Activated CD8-positive, alpha-beta memory T cell treated with anti-CD3 and anti-CD28 coated beads, Interleukin-2, amount 50 U/mL, for 48 hours (primary cell): Measurements from ENCODE around the gene LHFPL2.

ENCODE experiments used
- DNase-seq: peaks from one replicate; pipeline ENCODE4 v3.0.0-alpha.2; 2020

The LHFPL2 gene

DNA sequence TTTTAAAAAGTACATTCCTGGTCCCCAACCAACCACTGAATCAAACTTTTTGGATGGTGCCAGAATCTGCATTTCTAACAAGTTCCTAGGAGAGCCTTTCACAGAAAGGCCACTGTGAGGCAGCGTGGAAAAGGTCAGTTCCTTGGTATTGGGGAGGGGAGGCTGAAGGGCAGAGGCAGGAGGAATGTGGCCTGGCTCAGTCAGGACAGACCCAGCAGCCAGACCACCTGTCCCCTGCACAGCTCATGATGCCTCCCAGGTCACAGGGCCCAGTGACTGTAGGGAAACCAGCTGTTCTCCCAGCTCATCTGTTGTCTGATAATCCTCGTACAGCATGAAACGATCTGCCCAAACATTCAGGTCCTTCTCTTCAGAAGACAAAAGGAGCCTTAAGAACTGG lies 132.9 kb downstream of the LHFPL2 start:
- no peak for DNase-seq

DNA sequence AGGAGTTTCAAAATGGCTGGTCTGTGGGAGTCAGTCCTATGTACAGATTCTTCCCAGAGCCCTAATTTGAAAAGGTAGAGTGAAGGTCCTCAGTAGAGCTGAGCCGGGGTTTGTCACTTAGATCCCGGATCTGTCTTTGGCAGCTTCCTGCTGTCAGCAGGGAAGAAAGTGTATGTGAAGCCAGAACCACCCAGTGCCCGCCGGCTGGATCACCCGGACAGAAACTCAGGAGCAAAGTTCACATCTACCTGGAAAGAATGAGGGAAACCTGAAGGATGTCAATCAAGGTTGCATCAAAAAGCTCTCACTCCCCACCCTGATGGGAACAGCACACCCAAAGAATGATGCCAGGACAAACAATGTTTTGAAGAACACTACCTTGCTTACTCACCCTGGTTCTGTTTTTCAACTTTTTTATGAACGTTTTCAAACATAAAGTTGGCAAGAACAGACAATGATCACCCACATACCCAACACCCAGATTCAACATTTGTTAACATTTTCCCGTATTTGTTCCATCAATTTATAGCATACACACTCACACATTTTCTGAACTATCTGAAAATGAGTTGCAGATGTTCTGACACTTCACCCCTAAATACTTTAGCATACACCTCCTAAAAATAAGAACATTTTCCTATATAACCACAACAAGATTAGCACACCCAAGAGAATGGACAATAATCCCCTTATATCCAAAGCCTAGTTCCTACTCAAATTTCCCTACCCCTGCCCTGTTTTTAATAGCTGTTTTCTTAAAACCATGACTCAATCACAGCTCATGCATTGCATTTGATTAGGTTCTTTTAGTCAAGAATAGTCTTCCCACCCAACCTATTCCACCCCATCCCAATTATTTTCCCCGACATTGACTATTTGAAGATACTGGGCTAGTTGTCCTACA lies 133.9 kb downstream of the LHFPL2 start:
- no peak for DNase-seq

DNA sequence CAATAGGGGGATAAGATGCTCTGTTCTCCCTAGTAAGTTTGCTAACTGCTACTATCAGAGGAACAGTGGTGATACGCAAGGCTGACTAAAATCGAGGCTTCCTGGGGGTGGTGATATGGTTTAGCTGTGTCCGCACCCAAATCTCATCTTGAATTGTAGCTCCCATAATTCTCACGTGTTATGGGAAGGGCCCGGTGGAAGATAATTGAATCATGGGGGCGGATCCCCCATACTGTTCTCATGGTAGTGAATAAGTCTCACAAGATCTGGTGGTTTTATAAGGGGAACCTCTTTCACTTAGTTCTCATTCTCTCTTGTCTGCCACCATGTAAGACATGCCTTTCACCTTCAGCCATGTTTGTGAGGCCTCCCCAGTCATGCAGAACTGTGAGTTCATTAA lies 135.1 kb downstream of the LHFPL2 start:
- no peak for DNase-seq

DNA sequence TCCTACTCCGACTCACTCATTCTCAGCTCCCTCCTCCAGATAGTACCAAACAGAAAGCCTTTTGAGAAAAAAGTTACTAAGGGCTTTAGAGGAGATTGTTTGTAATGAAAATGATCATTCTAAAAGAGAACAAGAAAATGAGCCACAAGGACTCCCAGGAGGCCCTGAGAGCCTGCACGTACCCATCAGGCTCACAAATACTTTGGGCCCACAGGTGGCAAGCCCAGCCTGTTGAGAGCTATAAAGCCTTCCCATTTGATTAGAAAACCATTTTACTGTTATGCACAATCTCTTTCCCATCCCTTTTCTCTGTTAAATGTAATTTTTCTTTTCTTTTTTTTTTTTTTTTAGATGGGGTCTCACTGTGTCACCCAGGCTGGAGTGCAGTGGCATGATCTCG lies 136.1 kb downstream of the LHFPL2 start:
- no peak for DNase-seq

DNA sequence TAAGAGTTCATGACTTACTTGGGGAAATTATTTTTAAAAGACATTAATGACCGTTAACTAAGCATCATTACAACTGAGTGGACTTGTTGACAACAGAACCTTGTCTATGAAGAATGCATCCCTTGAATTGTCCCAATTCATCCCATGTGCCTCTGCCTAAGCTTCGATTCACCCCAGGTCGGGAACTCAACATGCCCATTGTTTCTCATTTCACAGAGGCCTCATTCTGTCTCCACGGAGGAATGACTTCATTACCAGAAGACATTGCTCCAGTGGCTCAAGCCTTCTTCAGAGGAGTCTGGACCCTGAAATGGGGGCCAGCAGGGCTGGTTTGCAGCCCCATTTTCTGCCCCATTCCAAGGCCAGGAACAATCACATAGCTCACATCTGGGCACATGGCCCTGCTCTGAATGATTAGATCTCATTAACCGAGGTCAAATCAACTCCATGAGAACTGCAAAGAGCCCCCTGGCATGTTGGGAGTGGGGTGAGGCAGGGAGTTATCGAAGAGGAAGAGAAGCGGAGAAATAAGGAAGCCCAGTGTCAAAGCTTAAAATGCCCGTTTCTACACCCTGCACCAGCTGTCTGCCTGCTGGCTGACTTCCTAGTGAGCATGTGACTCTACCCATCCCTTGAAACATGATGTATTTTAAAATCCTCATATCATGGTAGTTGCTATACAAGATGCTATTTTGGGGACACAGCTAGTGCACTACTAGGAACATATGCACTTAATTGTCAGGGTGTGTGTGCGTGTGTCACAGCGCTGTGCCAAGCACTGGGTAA lies 137.3 kb downstream of the LHFPL2 start:
- no peak for DNase-seq

DNA sequence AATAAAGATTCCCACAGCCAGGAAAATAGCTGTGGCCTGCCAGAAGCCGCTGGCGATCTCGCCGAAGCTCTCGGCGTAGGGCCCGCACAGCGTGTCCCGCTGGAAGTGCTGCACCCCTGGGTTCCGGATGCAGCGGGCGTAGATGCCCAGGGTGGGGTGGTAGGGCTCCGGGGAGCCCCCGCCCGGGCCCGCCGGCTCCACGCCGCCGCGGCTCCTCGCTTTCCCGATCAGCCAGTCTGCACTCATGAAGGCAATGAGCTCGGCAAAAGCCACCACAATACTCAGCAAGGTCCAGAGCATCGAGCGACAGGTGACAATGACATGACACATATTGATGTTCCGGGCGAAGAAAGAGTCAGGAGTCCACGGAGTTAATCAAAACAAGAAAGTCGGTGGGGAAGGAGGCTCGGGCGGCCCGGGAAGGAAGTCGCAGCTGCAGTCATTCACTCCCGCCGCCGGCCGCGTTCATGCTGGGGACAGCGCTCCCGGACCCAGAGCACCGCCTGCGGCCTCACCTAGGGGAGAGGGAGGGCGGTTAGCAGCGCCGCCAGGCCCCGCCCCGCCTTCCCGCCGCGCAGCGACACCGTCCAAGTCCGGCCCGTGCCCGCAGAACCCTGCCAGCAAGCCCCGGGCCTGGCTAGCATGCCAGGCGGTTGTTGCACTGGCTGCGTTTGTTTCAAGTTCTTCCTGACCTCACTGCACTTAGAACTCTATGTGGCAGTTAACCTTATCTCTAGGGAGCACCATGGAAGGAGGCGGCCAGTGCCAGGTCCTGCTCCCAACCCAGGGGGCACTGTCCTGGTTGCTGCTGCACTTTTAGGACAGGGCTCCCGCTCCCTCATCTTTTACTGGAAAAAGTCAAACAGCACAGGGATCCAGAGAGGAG lies 138.4 kb downstream of the LHFPL2 start:
- DNase-seq, result peak; percentile 68

DNA sequence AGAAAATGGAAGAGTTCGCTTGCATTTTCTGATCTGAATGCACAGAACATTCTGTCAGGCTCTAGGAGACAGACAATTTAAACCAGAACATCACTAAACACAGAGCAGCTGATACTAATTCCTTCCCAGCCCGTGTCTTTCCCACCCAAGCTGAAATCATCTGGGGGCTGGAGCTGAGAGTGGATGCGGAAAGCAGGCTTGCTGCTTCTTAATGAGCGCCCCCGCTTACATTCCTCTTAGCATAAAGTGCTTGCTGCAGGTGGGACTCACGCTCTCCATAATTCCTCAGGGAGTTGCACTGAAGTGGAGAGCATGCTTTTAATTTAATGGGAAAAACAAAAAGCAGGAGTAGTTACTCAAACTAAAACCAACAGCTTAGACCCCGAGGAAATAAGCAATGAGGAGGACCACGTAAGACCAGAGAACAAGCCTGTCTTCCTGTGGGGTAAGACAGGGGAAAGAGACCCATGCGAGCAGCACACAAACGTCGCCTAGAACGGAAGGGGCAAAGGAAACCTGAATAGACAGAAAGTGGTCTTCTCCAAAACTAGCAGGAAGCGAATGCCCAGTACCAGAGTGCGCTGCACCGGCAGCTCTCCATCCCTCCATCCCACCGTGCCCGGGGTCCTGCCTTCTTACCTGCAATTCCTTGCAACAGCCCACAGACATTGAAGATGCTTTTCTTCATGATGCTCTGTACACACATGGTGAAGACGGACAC lies 139.3 kb downstream of the LHFPL2 start:
- no peak for DNase-seq

DNA sequence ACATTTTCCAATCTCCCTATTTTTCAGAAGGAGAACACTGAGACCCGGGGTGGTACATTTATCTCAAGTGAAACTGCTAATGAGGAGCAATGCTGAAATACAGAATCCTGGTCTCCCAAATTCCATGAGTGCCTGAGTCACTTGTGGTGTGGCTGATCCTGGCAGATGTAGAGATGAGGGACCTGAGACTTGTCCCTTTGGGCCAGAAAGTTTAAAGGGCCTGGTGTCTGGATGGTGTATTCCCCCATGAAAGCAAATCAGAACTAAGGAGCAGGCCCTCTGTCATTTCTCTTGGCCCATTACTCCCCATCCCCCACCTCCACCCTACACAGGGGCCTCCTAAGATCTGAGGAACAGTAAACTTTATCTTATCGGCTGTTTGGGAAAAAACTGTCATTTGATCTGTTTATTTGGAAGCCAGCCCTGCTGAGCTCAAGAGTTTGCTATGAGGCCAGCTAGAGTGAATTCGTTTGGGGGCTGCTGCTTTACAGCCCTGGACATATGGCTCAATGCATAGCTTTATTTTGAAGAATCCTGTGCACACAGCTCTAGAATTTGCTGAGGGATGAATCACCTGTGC lies 140.3 kb downstream of the LHFPL2 start:
- no peak for DNase-seq

DNA sequence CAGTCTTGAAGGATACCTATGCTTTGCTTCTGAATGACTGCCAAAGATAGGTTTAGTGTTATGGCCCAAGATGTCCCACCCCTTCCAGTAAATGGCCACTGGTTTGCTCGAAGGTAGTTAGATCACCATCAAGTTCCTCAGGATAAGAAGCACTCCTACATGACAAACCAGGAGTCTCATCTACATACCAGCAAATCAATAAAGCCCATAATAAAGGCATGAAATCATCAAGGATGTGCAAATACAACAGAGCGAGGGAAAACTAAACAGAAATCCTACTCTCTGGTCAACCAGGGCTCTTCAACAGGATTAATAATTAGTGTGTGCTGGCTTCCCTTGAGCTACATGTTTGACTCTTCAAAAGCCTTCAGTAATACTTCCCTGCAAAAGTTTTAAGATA lies 141.0 kb downstream of the LHFPL2 start:
- no peak for DNase-seq

DNA sequence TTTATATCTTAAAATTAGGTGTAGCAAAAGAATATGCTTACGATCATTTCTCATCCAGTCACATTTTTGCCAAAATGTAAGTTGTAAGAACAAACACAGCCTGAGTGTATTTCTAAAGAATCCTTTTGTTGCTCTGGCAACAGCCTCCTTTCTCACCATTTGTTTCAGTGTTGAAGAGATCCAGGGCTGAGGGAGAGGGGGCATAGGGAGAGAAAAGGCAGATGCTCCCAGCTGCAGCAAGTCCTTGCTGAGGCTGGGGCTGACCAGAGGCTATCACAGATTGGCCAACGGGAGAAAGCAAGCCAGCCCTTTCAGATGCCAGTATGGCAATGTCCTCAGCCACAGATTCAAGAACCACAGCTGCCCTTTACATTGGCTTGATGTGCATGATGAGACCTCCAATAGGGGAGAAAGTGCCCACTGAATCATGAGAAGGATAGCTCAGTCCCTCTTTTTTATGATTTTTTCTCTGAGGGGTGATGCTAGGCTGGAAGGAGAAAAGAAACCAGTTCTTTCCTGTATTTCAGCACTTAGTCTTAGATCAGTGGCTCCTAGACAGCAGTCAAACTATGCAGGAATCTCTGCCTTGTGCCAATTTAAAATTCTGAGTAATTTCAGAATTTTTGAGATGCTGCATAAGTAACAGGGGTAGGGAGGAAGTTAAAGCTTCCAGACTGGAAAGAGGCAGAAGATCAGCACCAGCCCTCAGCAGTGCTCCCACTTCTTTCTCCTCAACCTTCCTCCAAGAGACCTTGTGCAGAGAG lies 142.1 kb downstream of the LHFPL2 start:
- DNase-seq, result no peak

DNA sequence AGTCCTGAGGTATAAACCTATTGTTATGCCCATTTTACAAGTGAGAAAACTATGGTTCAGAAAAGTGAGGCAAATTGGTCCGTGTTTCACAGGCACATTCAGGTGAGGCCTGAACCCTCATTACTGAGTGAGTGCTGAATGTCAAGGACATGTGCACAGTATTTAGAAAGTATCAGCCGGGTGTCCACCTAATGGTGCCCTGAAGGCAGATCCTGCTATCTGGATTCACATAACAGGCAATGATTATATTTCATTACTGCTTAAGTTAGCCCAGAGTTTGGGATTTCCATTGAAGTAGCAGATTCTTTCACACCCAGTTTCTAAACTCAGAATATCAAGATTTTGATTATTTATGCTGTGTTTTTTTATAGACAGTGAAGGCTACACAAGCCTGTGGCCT lies 142.7 kb downstream of the LHFPL2 start:
- DNase-seq, result no peak

DNA sequence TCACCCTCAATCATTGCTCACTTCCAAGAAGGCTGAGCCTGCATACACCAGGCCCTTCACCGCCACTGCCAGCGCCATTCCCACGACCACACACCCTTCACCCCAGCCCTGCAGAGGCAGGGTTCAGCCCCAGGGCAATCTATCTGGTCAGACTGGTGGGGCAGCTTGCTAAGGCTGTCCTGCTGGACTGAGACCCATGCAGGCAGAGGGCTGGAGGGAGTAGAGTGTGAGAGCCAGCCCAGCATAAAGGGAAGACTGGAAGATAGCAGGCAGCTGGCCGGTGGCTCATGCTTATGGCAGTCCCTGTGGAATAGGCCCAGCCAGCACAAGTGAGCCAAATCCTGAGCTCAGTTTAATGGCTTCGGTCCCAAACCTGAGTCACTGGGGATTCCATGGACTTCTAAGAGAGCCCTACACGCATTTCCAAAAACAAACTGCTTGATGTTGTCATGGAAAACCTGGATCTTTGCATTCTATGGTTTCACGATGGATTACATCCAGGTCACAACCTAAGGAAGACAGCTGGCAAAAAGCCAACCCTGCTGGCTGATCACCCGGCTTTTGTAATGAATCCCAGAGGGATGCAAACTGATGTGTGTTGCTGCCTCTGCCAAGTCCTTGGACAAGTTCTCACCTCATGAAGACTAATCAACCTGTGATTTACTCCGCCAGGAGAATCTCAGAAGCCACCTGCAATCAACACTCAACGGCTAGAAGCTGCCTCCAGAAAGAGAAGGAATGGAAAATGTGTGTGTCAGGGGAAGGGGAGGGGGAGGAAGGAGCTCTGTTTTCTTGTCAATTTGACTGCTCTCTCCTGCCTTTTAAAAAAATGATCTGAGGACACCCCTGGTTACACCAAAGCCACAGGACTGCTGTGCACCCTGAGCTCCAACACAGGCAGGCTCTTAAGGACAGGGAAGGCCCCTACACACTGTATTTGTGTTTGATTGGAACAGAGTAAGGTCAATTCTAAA lies 143.6 kb downstream of the LHFPL2 start:
- DNase-seq, result no peak

DNA sequence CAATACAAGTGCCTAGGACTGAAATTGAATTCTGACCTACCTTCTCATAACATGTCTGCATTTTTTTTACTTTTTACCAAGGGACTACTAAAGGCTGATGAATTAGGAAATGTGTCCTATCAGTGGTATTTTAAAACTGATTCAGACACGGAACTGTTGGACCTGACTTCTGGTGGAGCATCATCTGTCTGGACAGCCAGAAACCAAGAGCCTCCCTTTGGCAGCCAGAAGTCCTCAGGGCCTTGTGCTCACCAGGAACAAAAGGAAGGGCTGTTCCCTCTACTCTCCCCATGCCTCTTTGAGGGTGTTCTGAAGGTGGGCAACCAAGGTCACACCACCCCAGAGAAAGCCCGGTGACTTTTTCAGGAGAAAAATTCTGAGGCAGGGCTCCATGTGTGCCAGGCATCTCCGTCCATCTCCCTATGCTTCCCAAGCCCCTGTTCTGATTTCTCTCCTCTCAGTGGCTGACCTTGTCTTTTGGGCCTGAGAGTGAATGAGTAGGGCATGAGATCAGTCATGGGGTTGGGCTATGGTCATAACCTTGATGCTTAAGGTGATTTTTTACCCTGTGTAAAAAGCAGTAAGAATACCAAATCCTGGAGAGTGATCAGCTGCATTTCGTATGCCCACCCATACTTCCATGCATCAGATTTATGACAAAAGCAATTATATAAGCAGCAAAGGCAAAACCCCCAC lies 144.5 kb downstream of the LHFPL2 start:
- DNase-seq, result no peak

DNA sequence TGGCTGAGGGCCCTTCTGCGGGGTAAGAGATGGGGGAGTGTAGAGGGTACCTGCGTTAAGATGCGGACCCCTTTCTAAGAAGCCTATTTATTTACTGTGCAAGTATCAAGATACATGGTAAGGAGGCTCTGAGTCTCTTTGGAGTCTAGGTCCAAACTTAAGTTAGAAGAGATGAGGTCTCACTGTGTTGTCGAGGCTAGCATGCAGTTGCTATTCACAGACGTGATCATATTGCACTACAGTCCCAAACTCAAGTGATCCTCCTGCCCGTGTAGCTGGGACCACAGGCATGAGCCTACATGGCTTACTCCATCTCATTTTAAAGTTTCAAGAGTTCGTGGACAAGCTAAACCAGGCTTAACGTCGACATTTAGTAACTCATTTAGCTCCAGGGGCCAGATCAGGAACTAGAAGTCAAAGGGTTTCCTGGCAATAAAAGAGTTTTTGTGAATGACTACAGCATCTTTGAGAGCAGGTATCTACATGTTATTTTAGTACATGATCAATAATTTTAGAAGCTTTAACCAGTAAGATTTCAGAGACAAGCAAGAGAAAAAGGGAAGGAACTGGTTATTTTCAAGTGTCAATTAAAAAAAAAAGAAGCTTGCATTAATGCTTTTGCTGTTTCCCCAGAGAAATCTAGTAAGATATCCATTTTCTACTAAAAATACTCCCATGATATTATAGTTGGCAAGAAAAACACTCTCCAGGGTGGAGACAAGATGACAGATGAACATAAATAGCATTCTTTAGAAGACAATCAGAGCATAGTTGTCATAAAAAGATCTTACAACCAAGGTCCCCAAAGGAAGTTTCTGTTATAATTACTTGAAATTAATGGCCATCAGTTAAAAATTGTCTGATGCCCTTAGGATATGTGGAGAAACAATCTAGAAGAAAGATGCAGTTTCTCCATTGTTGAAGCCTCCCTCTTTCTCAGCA lies 146.9 kb downstream of the LHFPL2 start:
- no peak for DNase-seq

DNA sequence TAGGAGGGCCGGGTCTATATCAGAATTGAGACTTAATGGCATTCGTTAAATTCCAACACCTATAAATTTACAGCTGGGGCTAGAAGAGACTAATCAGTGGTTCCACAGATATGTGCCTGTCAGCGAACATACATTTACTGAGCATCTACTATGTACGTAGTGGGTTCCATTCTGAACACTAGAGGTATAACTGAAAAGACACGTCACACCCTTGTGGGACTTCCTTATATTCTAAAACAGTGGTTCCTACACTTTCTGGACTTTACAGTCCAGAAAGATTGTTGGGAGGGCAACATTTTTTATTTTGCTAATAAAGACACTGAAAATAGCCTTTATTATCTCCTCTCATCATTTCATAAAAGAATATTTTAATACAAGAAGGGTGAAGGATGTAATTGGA lies 147.7 kb downstream of the LHFPL2 start:
- no peak for DNase-seq

DNA sequence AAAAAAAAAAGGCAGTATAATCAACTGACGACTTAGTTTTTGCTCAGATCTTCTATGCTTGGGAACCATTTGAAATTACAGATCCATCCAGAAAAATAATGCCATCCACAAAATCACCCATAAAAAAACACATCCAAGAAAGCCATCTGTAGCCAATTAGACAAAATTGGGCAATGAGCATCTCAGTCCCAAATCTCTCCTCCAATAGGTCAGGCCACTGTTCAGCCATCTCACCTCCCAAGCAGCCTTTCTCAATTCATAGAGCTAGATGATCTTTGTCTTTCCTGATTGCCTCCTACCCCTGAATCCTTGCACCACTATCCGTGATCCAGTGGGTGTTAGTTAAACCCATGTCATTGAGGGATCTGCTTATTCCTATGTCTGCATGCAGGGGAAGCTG lies 148.5 kb downstream of the LHFPL2 start:
- no peak for DNase-seq

DNA sequence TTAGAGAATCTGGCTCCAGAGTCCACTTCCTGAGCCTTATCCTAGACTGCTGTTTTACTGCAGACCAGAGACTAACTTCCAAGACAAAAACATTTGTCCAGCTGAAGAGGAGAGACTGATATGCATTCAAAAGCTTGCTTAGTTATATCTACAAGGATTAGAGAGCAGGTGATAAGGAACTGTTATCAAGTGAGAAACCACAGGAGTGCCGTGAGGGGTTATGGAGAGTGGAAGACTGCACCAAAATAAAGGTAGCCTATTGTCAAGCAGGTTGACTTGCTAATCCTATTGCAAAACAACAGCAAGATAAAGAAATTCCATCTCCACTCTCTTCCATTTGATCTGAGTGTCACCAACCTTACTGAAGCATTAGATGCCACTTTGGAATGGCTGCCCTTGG lies 149.1 kb downstream of the LHFPL2 start:
- no peak for DNase-seq
